HG02588 (cell line): ENCODE results near the gene AFAP1.
A peak's percentile ranks its signal among the peaks of the same experiment; 100 is the strongest.

Source experiments
- ATAC-seq: cut with Tn5 transposase; IDR thresholded peaks from one replicate; pipeline ENCODE4 v1.9.1; 2021; ENCODE audit warnings: mild to moderate bottlenecking, moderate library complexity; ENCODE audit not compliant: unreplicated experiment

AFAP1 gene

DNA sequence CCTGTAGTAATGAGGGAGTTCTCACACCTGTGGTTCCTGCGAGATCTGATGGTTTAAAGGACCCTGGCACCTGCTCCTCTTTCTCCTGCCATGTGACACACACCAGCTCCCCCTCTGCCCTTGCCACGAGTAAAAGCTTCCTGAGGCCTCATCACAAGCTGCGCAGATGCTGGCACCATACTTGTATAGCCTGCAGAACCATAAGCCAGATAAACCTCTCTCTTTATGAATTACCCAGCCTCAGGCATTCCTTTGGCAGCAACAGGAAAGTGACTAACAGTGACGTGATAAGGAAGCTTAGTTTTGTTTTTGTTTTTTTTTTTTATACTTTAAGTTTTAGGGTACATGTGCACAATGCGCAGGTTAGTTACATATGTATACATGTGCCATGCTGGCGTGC, 130.9 kb downstream of the AFAP1 start:
- ATAC-seq = no peak

DNA sequence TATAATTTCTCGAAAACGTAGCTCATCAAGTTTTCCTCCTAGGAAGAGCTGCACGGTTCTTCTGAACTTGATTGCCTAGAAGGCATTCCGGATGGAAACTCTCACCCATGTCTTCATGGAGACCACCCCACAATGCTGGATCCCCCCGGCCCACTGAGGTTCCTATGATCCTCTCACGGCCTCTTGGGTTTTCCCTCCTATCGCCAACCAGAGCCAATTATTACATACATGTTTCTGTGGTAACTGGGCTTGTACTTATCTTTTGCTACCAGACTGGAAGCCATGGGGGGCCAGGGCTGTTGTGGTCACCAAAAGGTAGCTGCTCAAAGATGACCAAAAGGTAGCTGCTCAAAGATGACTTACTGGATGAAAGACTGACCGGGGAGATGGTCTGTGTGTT, 131.5 kb downstream of the AFAP1 start:
- no peak for ATAC-seq

DNA sequence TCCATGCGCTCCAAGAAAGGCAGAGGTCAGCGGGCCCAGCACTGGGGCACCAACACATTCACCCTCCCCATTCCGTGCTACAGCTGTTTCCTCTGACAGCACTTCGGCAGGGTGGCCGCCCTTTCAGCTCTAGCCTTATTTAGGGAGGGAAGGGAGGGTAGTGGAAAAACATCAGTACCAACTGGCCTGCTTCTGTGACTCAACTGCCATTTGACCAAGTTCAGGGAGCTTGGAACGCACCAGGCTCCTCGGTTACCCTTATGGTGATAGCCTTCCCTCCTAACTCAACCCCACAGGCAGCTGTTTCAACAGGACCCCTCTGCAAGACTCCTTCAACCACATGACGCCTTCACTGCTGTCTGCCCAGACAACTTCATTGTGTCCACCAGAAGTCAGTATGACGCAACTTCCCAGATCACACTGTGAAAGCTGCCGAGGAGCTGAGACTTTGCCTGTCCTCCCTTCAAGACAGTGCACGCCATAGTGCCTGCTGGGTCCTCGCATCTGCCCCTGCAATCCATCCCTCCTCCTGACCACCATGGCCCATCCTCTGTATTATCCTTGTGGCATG, 132.2 kb downstream of the AFAP1 start:
- ATAC-seq = no peak

- no peak for ATAC-seq
Measured at GRCh38 chr4:7806338-7807090, 133.1 kb downstream of the AFAP1 start.

DNA sequence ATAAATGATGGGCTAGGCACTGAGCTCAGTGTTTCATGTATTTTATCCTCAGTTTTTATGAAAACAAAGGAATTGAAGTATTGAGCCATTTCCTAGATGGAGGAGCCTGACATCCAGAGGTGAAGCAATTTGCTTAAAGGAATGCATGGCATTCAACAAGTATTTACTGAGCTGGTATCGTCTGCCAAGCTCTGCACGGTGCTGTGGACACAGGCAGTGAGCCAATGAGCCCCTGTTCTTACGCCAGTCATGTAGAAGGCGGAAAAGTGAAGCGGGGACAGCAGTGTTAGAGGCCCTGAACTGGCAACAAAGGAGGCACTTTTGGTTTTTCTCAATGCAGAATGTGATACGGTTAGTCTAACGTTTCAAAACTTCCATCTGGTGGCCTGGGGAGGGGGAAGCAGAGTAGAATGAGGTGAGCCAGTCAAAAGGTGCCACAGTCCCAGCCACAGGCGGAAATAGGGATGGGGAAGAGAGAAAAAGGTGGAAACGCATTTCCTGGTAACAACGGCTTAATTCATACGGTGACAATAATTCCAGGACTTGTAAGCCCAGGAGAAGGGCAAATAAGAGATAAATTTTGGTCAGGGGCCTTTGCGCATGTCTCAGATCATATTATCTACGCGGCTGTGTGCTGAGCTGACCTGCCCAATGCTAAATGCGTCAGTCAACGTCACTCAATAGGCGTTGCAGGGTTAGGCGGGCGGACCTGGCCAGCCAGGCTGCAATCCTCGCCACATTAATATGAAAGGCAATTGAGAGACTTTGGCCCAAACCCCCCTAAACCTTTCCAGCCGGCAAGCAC, 133.9 kb downstream of the AFAP1 start:
- ATAC-seq = no peak

DNA sequence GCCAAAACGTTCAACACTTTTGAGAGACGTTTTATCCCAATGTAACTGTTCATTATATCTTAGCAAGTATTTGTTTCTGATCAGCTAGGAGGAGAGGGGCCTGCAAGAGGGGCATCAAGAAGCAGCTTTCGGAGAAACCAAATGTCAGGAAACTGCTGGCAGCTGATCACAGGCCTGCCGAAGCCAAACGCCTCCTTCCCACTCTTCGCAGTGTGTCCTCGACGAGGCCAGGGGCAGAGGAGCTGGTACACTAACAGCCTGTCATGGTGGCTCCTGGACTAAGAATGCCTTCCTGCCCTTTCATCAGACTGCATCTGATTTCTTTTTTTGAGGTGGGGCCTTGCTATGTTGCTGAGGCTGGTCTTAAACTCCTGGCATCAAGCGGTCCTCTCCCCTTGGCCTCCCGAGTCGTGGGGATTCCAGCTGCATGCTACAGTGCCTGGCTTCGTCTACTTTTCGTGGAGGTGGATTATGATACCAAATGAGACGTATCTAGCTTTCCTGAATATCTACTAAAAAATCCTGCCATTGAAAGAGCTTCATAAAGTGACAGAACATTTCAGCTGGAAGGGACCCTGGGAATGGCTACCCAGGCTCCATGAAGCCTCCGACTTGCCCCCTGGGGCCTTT, 134.8 kb downstream of the AFAP1 start:
- ATAC-seq = no peak

GRCh38 chr4:7803992-7804755, 135.5 kb downstream of the AFAP1 start:
- no peak for ATAC-seq

GRCh38 chr4:7803371-7803770, 136.3 kb downstream of the AFAP1 start:
- no peak for ATAC-seq

- ATAC-seq = peak; percentile 85
Measured at GRCh38 chr4:7802093-7802726, 137.5 kb downstream of the AFAP1 start.

- no peak for ATAC-seq
Measured at GRCh38 chr4:7801641-7802040, 138.0 kb downstream of the AFAP1 start.

GRCh38 chr4:7801001-7801400, 138.7 kb downstream of the AFAP1 start:
- ATAC-seq = no peak

GRCh38 chr4:7800410-7800809, 139.3 kb downstream of the AFAP1 start:
- ATAC-seq = no peak

GRCh38 chr4:7799736-7800135, 139.9 kb downstream of the AFAP1 start:
- ATAC-seq = no peak

- ATAC-seq = no peak
Measured at GRCh38 chr4:7799306-7799705, 140.4 kb downstream of the AFAP1 start.

- ATAC-seq = no peak
Measured at GRCh38 chr4:7798178-7798995, 141.3 kb downstream of the AFAP1 start.

GRCh38 chr4:7797330-7797729, 142.3 kb downstream of the AFAP1 start:
- no peak for ATAC-seq

DNA sequence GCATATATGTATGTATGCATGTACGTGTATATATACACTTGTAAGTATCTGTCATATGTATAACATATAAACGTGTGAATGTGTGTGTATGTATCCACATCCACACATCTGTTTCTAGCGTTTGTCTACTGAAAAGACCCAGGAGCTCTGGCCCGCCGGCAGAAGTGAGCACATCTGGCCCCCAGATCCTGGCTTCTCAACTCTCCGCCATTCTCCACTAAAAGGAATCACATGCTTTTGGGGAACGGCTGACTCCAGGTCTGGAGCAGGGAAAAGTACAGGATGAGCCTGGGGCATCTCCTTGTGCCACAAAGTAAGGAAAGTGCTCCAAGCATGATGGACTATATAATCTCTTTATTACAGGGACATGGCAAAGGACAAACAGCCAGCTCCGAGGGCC, 143.7 kb downstream of the AFAP1 start:
- no peak for ATAC-seq

GRCh38 chr4:7793186-7793585, 146.5 kb downstream of the AFAP1 start:
- ATAC-seq = no peak

- ATAC-seq = no peak
Measured at GRCh38 chr4:7792616-7793015, 147.0 kb downstream of the AFAP1 start.
